ENCODE data around the gene LIN7B.
"Not testable (repeated sequence)": the region's sequence is repeated elsewhere in the genome, so short reads cannot be mapped to it uniquely, and the experiment has no call there.

The LIN7B gene

GRCh38 chr19:49113762-49114629, at the start of gene LIN7B:
LIN7B (plus strand) TSS chr19:49114370; CDS start chr19:49114405, 35 bp downstream.
- DNase-seq, result peak; percentile 78
- in situ Hi-C loops (cut with MboI; ENCODE audit: low pct_unique_long_range_greater_than_20kb, low sequenced_read_pairs), result no loop called here

GRCh38 chr19:49064768-49065611, 49.2 kb upstream of the LIN7B start, which contains the start of gene NTF4:
NTF4 (minus strand) TSS chr19:49064818; CDS start chr19:49061997, 2,821 bp downstream.
- in situ Hi-C loops (cut with MboI; ENCODE audit: low pct_unique_long_range_greater_than_20kb, low sequenced_read_pairs), result no loop called here
- DNase-seq, result no peak

GRCh38 chr19:49065905-49066512, 48.2 kb upstream of the LIN7B start:
- no peak for DNase-seq
- in situ Hi-C loops (cut with MboI; ENCODE audit: low pct_unique_long_range_greater_than_20kb, low sequenced_read_pairs), result no loop called here

- no peak for DNase-seq
- in situ Hi-C loops (cut with MboI; ENCODE audit: low pct_unique_long_range_greater_than_20kb, low sequenced_read_pairs), result no loop called here
Measured at GRCh38 chr19:49067554-49067953, 46.6 kb upstream of the LIN7B start.

GRCh38 chr19:49069026-49069425, 45.1 kb upstream of the LIN7B start:
- DNase-seq, result no peak
- in situ Hi-C loops (cut with MboI; ENCODE audit: low pct_unique_long_range_greater_than_20kb, low sequenced_read_pairs), result no loop called here

GRCh38 chr19:49070416-49070815, 43.8 kb upstream of the LIN7B start:
- in situ Hi-C loops (cut with MboI; ENCODE audit: low pct_unique_long_range_greater_than_20kb, low sequenced_read_pairs), result no loop called here
- DNase-seq, result no peak

- no peak for DNase-seq
- in situ Hi-C loops (cut with MboI; ENCODE audit: low pct_unique_long_range_greater_than_20kb, low sequenced_read_pairs), result no loop called here
Measured at GRCh38 chr19:49071860-49072547, 42.2 kb upstream of the LIN7B start.

GRCh38 chr19:49073514-49074378, 40.4 kb upstream of the LIN7B start:
- peak; percentile 61 for DNase-seq
- in situ Hi-C loops (cut with MboI; ENCODE audit: low pct_unique_long_range_greater_than_20kb, low sequenced_read_pairs), result no loop called here

GRCh38 chr19:49074869-49075268, 39.3 kb upstream of the LIN7B start:
- DNase-seq, result peak; percentile 43
- in situ Hi-C loops (cut with MboI; ENCODE audit: low pct_unique_long_range_greater_than_20kb, low sequenced_read_pairs), result not testable (repeated sequence)

- in situ Hi-C loops (cut with MboI; ENCODE audit: low pct_unique_long_range_greater_than_20kb, low sequenced_read_pairs), result no loop called here
- no peak for DNase-seq
Measured at GRCh38 chr19:49080392-49080791, 33.8 kb upstream of the LIN7B start.

GRCh38 chr19:49081273-49081672, 32.9 kb upstream of the LIN7B start:
- in situ Hi-C loops (cut with MboI; ENCODE audit: low pct_unique_long_range_greater_than_20kb, low sequenced_read_pairs), result no loop called here
- no peak for DNase-seq

- in situ Hi-C loops (cut with MboI; ENCODE audit: low pct_unique_long_range_greater_than_20kb, low sequenced_read_pairs), result no loop called here
Measured at GRCh38 chr19:49084206-49085019, 29.8 kb upstream of the LIN7B start.

GRCh38 chr19:49085020-49085867, 28.9 kb upstream of the LIN7B start, which contains the start of gene SNRNP70:
SNRNP70 (plus strand) TSS chr19:49085451; CDS start chr19:49086415, 964 bp downstream.
- DNase-seq, result peak; percentile 99
- in situ Hi-C loops (cut with MboI; ENCODE audit: low pct_unique_long_range_greater_than_20kb, low sequenced_read_pairs), result no loop called here

More at GRCh38 chr19:49084206-49085019, 29.8 kb upstream of the LIN7B start:
- no peak for DNase-seq

GRCh38 chr19:49085868-49086232, 28.3 kb upstream of the LIN7B start:
- no peak for DNase-seq
- in situ Hi-C loops (cut with MboI; ENCODE audit: low pct_unique_long_range_greater_than_20kb, low sequenced_read_pairs), result no loop called here

GRCh38 chr19:49086296-49086695, 27.9 kb upstream of the LIN7B start:
- in situ Hi-C loops (cut with MboI; ENCODE audit: low pct_unique_long_range_greater_than_20kb, low sequenced_read_pairs), result no loop called here
- no peak for DNase-seq

GRCh38 chr19:49091391-49092038, 22.7 kb upstream of the LIN7B start:
- DNase-seq, result no peak
- in situ Hi-C loops (cut with MboI; ENCODE audit: low pct_unique_long_range_greater_than_20kb, low sequenced_read_pairs), result no loop called here

Data from KBM-7 (cell line).